Lower leg skin (tissue), 3 donors: ENCODE results near the gene TECTA.

ENCODE experiments used
- POLR2A ChIP-seq, 2 donors: fragments of 450-650 bp; IDR thresholded peaks; one replicate each; pipeline ENCODE4 v1.6.1; 2016 to 2017; ENCODE audit warnings: antibody characterized with exemption in 2 of 2, mild to moderate bottlenecking in 1 of 2, moderate library complexity in 1 of 2
- TF ChIP-seq, protein P1 (sequence below), 3 donors: fragments of 450-650 bp; IDR thresholded peaks; one replicate each; pipeline ENCODE4 v1.5.1; 2016; ENCODE audit warnings: antibody characterized with exemption in 3 of 3, mild to moderate bottlenecking in 3 of 3, moderate library complexity in 2 of 3

DNA sequence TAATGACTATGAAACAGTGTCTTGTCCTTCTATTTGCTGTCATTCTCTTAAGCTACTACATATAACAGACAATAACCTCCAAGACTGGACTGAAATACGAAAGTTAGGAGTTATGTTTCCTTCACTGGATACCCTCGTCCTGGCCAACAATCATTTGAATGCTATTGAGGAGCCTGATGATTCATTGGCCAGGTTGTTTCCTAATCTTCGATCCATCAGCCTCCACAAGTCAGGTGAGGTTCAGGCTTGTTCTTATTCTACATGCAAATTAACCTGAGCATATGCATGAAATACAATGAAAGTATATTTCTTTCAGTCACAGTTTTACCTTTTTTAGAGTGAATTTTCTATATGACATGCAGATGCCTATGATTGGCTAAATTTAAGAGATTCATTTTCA, 46.0 kb upstream of the TECTA start:
- TF ChIP-seq, protein P1, sequence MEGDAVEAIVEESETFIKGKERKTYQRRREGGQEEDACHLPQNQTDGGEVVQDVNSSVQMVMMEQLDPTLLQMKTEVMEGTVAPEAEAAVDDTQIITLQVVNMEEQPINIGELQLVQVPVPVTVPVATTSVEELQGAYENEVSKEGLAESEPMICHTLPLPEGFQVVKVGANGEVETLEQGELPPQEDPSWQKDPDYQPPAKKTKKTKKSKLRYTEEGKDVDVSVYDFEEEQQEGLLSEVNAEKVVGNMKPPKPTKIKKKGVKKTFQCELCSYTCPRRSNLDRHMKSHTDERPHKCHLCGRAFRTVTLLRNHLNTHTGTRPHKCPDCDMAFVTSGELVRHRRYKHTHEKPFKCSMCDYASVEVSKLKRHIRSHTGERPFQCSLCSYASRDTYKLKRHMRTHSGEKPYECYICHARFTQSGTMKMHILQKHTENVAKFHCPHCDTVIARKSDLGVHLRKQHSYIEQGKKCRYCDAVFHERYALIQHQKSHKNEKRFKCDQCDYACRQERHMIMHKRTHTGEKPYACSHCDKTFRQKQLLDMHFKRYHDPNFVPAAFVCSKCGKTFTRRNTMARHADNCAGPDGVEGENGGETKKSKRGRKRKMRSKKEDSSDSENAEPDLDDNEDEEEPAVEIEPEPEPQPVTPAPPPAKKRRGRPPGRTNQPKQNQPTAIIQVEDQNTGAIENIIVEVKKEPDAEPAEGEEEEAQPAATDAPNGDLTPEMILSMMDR (IDR thresholded peaks at IDR 0.05) = no peak
- no peak for TF ChIP-seq POLR2A (IDR thresholded peaks at IDR 0.05)
